Lung (tissue), 12 donors: ENCODE measurements around the gene PDHX. TPM values are rescaled to one million over a fixed set of nuclear protein-coding genes. Genes with fewer than 3 reads are reported as not detected.
A peak's percentile ranks its signal among the peaks of the same experiment; 100 is the strongest.

Source experiments
- ATAC-seq: fragments of 200-7000 bp; cut with Tn5 transposase; one replicate; pipeline ENCODE4 v1.9.1; 2020; ENCODE audit warnings: moderate number of reproducible peaks; ENCODE audit not compliant: insufficient read depth, low FRiP score
- DNase-seq, 3 donors: peaks; one replicate each; pipeline ENCODE4 v3.0.0-alpha.2; 2013 to 2017
- H3K27ac ChIP-seq, 2 donors: one replicate each; pipeline ENCODE4 v1.5.1; 2013; ENCODE audit warnings: mild to moderate bottlenecking in 2 of 2, moderate library complexity in 2 of 2, control low read depth in 1 of 2, inconsistent platforms in 1 of 2, low read depth in 1 of 2, low read length in 1 of 2
- H3K27me3 ChIP-seq, 3 donors: one replicate each; pipeline ENCODE4 v1.5.1; 2013; ENCODE audit warnings: low read length in 2 of 3; ENCODE audit not compliant: control insufficient read depth in 3 of 3, insufficient read depth in 3 of 3
- H3K36me3 ChIP-seq, 4 donors: one replicate each; pipeline ENCODE4 v1.5.1; 2013; ENCODE audit warnings: low read length in 4 of 4, mild to moderate bottlenecking in 1 of 4, moderate library complexity in 1 of 4; ENCODE audit not compliant: control insufficient read depth in 4 of 4, insufficient read depth in 4 of 4
- H3K4me1 ChIP-seq, 5 donors: one replicate each; pipeline ENCODE4 v1.5.1; 2013; ENCODE audit warnings: low read length in 5 of 5, mild to moderate bottlenecking in 2 of 5, moderate library complexity in 1 of 5; ENCODE audit not compliant: control insufficient read depth in 5 of 5, insufficient read depth in 5 of 5
- H3K4me3 ChIP-seq: one replicate; pipeline ENCODE4 v1.5.1; 2013; ENCODE audit warnings: mild to moderate bottlenecking, control low read depth, moderate library complexity
- H3K9ac ChIP-seq, 2 donors: one replicate each; pipeline ENCODE4 v1.5.1; 2013; ENCODE audit warnings: low read length in 2 of 2, control low read depth in 1 of 2; ENCODE audit not compliant: insufficient read depth in 1 of 2
- H3K9me3 ChIP-seq, 4 donors: one replicate each; pipeline ENCODE4 v1.5.1; 2013; ENCODE audit warnings: low read length in 3 of 4, mild to moderate bottlenecking in 1 of 4, moderate library complexity in 1 of 4; ENCODE audit not compliant: control insufficient read depth in 4 of 4, insufficient read depth in 3 of 4
- CTCF ChIP-seq: IDR thresholded peaks from 2 replicates; pipeline ENCODE4 v1.5.1; 2012; ENCODE audit warnings: mild to moderate bottlenecking; ENCODE audit errors: control extremely low read depth, extremely low read depth
- WGBS, 2 donors: extraction: QIAGEN DNeasy Blood & Tissue Kit; methylation state at CpG; one replicate each; pipeline ENCODE4 v1.1.7; 2013; 5-methylcytosine and 5-hydroxymethylcytosine counted together
- polyA plus RNA-seq, 2 donors: library from polyadenylated mRNA; stranded (reverse); fragments of 200-250 nt; gene quantifications; one replicate each; pipeline ENCODE4 v1.2.1, GENCODE V29; 2013
- total RNA-seq, 2 donors: library from RNA; depleted of rRNA in 1 of 2; stranded (reverse); fragments of >200 nt in 1 of 2; gene quantifications; one replicate each; pipeline ENCODE4 v1.2.1, GENCODE V29; 2014 to 2021
- donor health status: control.
- donor health status: control.
- donor health status: Bipolar disorder and iron deficiency.
- donor health status: healthy.
- donor health status: DM: yes; HTN: yes; CAD: no.

PDHX gene
- total and polyA plus RNA-seq, 4 donors = 18.5 to 37.5 (median 23.8) TPM

- no peak overlapping the region for H3K9ac ChIP-seq
- TF ChIP-seq CTCF = no peak
- no peaks in the 10 kb centered on the region for H3K36me3 ChIP-seq
- DNase-seq (no peak), ATAC-seq (no peak)
- H3K9me3 ChIP-seq = no peaks in the 10 kb centered on the region
- no peak overlapping the region for H3K27ac ChIP-seq
- no peaks in the 10 kb centered on the region for H3K27me3 ChIP-seq
- H3K4me3 ChIP-seq = no peak overlapping the region
- peaks cover 0 to 9% (median 4%) of the 10 kb centered on the region in 5 donors for H3K4me1 ChIP-seq
- 91 to 93% methylated on average over 4 of the region's 4 CpGs for WGBS, 2 donors
Observed at GRCh38 chr11:35041070-35041554, 124.7 kb downstream of the PDHX start.

GRCh38 chr11:35042224-35042623 lies 125.8 kb downstream of the PDHX start:
- Histone ChIP-seq H3K27ac (no peak overlapping the region), H3K4me3 (no peak overlapping the region), H3K36me3 (no peaks in the 10 kb centered on the region), H3K27me3 (no peaks in the 10 kb centered on the region), H3K9ac (no peak overlapping the region), H3K4me1 (peaks cover 0 to 9% (median 5%) of the 10 kb centered on the region in 5 donors), H3K9me3 (no peaks in the 10 kb centered on the region)
- DNase-seq (no peak), ATAC-seq (no peak)
- TF ChIP-seq CTCF = no peak

- Histone ChIP-seq H3K27me3 (no peaks in the 10 kb centered on the region), H3K4me3 (no peak overlapping the region), H3K9ac (no peak overlapping the region), H3K9me3 (no peaks in the 10 kb centered on the region), H3K4me1 (peaks cover 0 to 9% (median 5%) of the 10 kb centered on the region in 5 donors), H3K36me3 (no peaks in the 10 kb centered on the region), H3K27ac (no peak overlapping the region)
- no peak for ATAC-seq
- no peak for DNase-seq
- WGBS, 2 donors = 70 to 79% methylated on average over 3 of the region's 3 CpGs
- no peak for TF ChIP-seq CTCF
Observed at GRCh38 chr11:35042913-35043312, 126.5 kb downstream of the PDHX start.

- DNase-seq (peak; percentile 31 to 83 (median 70)), ATAC-seq (no peak)
- TF ChIP-seq CTCF = no peak
- Histone ChIP-seq H3K9me3 (no peaks in the 10 kb centered on the region), H3K9ac (no peak overlapping the region), H3K36me3 (no peaks in the 10 kb centered on the region), H3K27ac (no peak overlapping the region), H3K27me3 (no peaks in the 10 kb centered on the region), H3K4me3 (no peak overlapping the region), H3K4me1 (peaks cover 0 to 9% (median 5%) of the 10 kb centered on the region in 5 donors)
- 56 to 76% methylated on average over 1 of the region's 1 CpG for WGBS, 2 donors
Observed at GRCh38 chr11:35043936-35044335, 127.5 kb downstream of the PDHX start.
